HepG2 (cell line): ENCODE results near the gene ZC3H7B. TPM values are rescaled to one million over a fixed set of nuclear protein-coding genes. Genes with fewer than 3 reads are reported as not detected.

ENCODE experiments used
- BCL3 ChIP-seq: sonication (generic); formaldehyde crosslinking; IDR thresholded peaks from 2 replicates; pipeline ENCODE4 v1.5.1; 2020; ENCODE audit warnings: mild to moderate bottlenecking, missing genetic modification reagents, moderate library complexity
- CENPX ChIP-seq: sonication (generic); formaldehyde crosslinking; IDR thresholded peaks from 2 replicates; pipeline ENCODE4 v1.9.0; 2021; ENCODE audit warnings: mild to moderate bottlenecking, missing genetic modification reagents, moderate library complexity
- MZF1 ChIP-seq: sonication (generic); formaldehyde crosslinking; IDR thresholded peaks from 2 replicates; pipeline ENCODE4 v1.8.1; 2023; ENCODE audit warnings: mild to moderate bottlenecking, missing genetic modification reagents, borderline replicate concordance
- NAIF1 ChIP-seq: sonication (generic); formaldehyde crosslinking; IDR thresholded peaks from 2 replicates; pipeline ENCODE4 v1.5.0; 2020; ENCODE audit warnings: mild to moderate bottlenecking, missing genetic modification reagents, borderline replicate concordance
- SIX4 ChIP-seq: sonication (generic); formaldehyde crosslinking; IDR thresholded peaks from 2 replicates; pipeline ENCODE4 v1.4.0; 2020; ENCODE audit warnings: missing genetic modification reagents
- STAT6 ChIP-seq: sonication (generic); formaldehyde crosslinking; IDR thresholded peaks from 2 replicates; pipeline ENCODE4 v1.4.0; 2020; ENCODE audit warnings: missing genetic modification reagents, mild to moderate bottlenecking, borderline replicate concordance
- TOPORS ChIP-seq: sonication (generic); formaldehyde crosslinking; IDR thresholded peaks from 2 replicates; pipeline ENCODE4 v1.8.0; 2023; ENCODE audit warnings: mild to moderate bottlenecking, missing genetic modification reagents
- ZBTB7B ChIP-seq: sonication (generic); formaldehyde crosslinking; IDR thresholded peaks from 2 replicates; pipeline ENCODE4 v1.4.0; 2020; ENCODE audit warnings: missing genetic modification reagents
- ZNF333 ChIP-seq: sonication (generic); formaldehyde crosslinking; IDR thresholded peaks from 2 replicates; pipeline ENCODE4 v1.4.0; 2020; ENCODE audit warnings: mild to moderate bottlenecking, missing genetic modification reagents, borderline replicate concordance
- ZNF556 ChIP-seq: sonication (generic); formaldehyde crosslinking; IDR thresholded peaks from 2 replicates; pipeline ENCODE4 v1.4.0; 2020; ENCODE audit warnings: mild to moderate bottlenecking, missing genetic modification reagents, borderline replicate concordance
- polyA plus RNA-seq, 8 experiments: library from polyadenylated mRNA; depleted of rRNA in 3 of 8; stranded (reverse) in 7 of 8; unstranded in 1 of 8; fragments of >200 nt; fragmentation: Illumina TruSeq in 4 of 8; extraction: Trizol in 4 of 8; gene quantifications; 2 replicates each; pipeline versions ENCODE4 v1.2.1 to v1.2.3, GENCODE V29; 2011 to 2016; ENCODE audit warnings: low read depth in 4 of 8, missing spikeins in 1 of 8, mixed read lengths in 1 of 8; ENCODE audit not compliant: insufficient read depth in 1 of 8
- total RNA-seq, 5 experiments: library from RNA; depleted of rRNA; stranded (reverse); fragments of >200 nt; fragmentation: Illumina TruSeq; extraction: Trizol; gene quantifications; 2 replicates each; pipeline ENCODE4 v1.2.3, GENCODE V29; 2016; ENCODE audit warnings: low read depth in 1 of 5
- TF ChIP-seq, protein P1 (sequence below): sonication (generic); formaldehyde crosslinking; IDR thresholded peaks from 2 replicates; pipeline ENCODE4 v1.4.0; 2020; ENCODE audit warnings: mild to moderate bottlenecking, missing genetic modification reagents
- TF ChIP-seq, protein P2 (sequence below): sonication (generic); formaldehyde crosslinking; IDR thresholded peaks from 2 replicates; pipeline ENCODE4 v1.4.0; 2020; ENCODE audit warnings: low read depth, mild to moderate bottlenecking, missing genetic modification reagents
- TF ChIP-seq, protein P3 (sequence below): sonication (generic); formaldehyde crosslinking; conservative IDR thresholded peaks from 2 replicates; pipeline ENCODE4 v1.4.0; 2020; ENCODE audit warnings: missing genetic modification reagents
- TF ChIP-seq, protein P4 (sequence below): sonication (generic); formaldehyde crosslinking; IDR thresholded peaks from 2 replicates; pipeline ENCODE4 v1.4.0; 2020; ENCODE audit warnings: missing genetic modification reagents

ZC3H7B gene
- total and polyA plus RNA-seq, 2 of the 13 experiments (the other 11 are each of a cell fraction or from before 2014, with no cell fraction given) = 26.4 to 37.2 TPM

DNA sequence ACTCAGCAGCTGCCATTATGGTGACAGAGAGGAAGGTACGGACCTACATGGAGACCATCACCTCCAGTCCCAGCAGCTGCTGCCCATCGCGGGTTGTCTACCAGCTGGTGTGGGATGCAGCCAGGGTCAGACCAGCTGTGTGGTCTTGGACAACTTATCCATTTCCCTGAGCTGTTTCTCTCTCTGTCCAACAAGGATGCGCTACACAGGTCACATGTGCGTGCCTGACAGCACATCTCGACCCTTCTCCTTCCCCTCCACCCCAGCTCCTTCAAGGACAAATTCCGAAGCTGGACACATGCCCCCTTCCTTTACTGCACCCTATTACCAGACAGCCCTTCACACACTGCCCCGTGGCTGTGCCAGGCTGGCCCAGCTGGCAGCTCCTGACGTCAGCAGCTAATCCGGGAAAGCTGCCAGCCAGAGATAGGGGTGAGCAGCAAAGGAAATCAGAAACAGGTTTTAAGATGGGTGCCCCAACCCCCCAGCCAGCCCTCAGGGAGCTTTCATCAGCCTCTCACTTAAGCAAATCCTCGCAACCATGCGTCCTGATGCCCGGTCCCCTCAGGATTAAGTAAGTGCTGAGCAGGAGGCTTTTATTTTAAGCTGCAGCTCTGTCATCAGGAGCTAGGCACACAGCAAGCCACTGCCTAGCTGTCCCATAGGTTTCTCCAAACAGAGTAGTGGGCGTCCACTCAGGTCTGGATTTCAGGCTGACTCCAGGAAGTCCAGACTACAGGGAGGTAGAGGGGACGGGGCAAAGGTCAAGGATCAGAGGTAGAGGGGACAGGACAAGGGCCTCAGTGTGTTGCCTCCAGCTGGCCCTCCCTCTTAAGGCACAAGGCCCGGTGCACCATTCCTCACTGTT is 100.7 kb downstream of the ZC3H7B start (continued):
- no peak for TF ChIP-seq BCL3 (CRISPR knock-in tag)
- TF ChIP-seq SIX4 (CRISPR knock-in tag) = no peak
- TF ChIP-seq, protein P1, sequence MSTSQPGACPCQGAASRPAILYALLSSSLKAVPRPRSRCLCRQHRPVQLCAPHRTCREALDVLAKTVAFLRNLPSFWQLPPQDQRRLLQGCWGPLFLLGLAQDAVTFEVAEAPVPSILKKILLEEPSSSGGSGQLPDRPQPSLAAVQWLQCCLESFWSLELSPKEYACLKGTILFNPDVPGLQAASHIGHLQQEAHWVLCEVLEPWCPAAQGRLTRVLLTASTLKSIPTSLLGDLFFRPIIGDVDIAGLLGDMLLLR (CRISPR knock-in tag) = no peak
- TF ChIP-seq, protein P2, sequence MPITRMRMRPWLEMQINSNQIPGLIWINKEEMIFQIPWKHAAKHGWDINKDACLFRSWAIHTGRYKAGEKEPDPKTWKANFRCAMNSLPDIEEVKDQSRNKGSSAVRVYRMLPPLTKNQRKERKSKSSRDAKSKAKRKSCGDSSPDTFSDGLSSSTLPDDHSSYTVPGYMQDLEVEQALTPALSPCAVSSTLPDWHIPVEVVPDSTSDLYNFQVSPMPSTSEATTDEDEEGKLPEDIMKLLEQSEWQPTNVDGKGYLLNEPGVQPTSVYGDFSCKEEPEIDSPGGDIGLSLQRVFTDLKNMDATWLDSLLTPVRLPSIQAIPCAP (CRISPR knock-in tag) = no peak
- TF ChIP-seq, protein P3, sequence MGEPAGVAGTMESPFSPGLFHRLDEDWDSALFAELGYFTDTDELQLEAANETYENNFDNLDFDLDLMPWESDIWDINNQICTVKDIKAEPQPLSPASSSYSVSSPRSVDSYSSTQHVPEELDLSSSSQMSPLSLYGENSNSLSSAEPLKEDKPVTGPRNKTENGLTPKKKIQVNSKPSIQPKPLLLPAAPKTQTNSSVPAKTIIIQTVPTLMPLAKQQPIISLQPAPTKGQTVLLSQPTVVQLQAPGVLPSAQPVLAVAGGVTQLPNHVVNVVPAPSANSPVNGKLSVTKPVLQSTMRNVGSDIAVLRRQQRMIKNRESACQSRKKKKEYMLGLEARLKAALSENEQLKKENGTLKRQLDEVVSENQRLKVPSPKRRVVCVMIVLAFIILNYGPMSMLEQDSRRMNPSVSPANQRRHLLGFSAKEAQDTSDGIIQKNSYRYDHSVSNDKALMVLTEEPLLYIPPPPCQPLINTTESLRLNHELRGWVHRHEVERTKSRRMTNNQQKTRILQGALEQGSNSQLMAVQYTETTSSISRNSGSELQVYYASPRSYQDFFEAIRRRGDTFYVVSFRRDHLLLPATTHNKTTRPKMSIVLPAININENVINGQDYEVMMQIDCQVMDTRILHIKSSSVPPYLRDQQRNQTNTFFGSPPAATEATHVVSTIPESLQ (CRISPR knock-in tag) = no peak
- no peak for TF ChIP-seq MZF1 (CRISPR knock-in tag)
- TF ChIP-seq, protein P4, sequence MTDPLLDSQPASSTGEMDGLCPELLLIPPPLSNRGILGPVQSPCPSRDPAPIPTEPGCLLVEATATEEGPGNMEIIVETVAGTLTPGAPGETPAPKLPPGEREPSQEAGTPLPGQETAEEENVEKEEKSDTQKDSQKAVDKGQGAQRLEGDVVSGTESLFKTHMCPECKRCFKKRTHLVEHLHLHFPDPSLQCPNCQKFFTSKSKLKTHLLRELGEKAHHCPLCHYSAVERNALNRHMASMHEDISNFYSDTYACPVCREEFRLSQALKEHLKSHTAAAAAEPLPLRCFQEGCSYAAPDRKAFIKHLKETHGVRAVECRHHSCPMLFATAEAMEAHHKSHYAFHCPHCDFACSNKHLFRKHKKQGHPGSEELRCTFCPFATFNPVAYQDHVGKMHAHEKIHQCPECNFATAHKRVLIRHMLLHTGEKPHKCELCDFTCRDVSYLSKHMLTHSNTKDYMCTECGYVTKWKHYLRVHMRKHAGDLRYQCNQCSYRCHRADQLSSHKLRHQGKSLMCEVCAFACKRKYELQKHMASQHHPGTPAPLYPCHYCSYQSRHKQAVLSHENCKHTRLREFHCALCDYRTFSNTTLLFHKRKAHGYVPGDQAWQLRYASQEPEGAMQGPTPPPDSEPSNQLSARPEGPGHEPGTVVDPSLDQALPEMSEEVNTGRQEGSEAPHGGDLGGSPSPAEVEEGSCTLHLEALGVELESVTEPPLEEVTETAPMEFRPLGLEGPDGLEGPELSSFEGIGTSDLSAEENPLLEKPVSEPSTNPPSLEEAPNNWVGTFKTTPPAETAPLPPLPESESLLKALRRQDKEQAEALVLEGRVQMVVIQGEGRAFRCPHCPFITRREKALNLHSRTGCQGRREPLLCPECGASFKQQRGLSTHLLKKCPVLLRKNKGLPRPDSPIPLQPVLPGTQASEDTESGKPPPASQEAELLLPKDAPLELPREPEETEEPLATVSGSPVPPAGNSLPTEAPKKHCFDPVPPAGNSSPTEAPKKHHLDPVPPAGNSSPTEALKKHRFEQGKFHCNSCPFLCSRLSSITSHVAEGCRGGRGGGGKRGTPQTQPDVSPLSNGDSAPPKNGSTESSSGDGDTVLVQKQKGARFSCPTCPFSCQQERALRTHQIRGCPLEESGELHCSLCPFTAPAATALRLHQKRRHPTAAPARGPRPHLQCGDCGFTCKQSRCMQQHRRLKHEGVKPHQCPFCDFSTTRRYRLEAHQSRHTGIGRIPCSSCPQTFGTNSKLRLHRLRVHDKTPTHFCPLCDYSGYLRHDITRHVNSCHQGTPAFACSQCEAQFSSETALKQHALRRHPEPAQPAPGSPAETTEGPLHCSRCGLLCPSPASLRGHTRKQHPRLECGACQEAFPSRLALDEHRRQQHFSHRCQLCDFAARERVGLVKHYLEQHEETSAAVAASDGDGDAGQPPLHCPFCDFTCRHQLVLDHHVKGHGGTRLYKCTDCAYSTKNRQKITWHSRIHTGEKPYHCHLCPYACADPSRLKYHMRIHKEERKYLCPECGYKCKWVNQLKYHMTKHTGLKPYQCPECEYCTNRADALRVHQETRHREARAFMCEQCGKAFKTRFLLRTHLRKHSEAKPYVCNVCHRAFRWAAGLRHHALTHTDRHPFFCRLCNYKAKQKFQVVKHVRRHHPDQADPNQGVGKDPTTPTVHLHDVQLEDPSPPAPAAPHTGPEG (CRISPR knock-in tag) = no peak
- no peak for TF ChIP-seq CENPX (CRISPR knock-in tag)
- peak; percentile 41; the same call in 1 of the 2 replicates for TF ChIP-seq ZBTB7B (CRISPR knock-in tag)
- TF ChIP-seq ZNF333 (CRISPR knock-in tag) = no peak
- no peak for TF ChIP-seq STAT6 (CRISPR knock-in tag)
- no peak for TF ChIP-seq NAIF1 (CRISPR knock-in tag)
- TF ChIP-seq ZNF556 (CRISPR knock-in tag) = no peak
- no peak for TF ChIP-seq TOPORS (CRISPR knock-in tag)
